ENCODE measurements around the gene TRMT61A. TPM values are rescaled to one million over a fixed set of nuclear protein-coding genes. Genes with fewer than 3 reads are reported as not detected.

The TRMT61A gene
- total RNA-seq, 6 experiments from 2014 or later: 12.0 to 14.9 (median 13.4) TPM

GRCh38 chr14:103538291-103539055 is 9.5 kb downstream of the TRMT61A start:
- H3K36me3 Mint-ChIP-seq (ENCODE audit: low read depth): no peaks in the 10 kb centered on the region
- TF ChIP-seq CTCF (IDR thresholded peaks at IDR 0.05): no peak
- no peak overlapping the region for H3K27ac Mint-ChIP-seq
- H3K4me1 Mint-ChIP-seq (ENCODE audit: low read depth): peaks cover 22% of the 10 kb centered on the region
- no peak for DNase-seq
- no peak overlapping the region for H3K4me3 Mint-ChIP-seq
- no peaks in the 10 kb centered on the region for H3K9me3 Mint-ChIP-seq
- peaks cover 5% of the 10 kb centered on the region for H3K27me3 Mint-ChIP-seq (ENCODE audit: insufficient read depth)

GRCh38 chr14:103539056-103539825 is 10.2 kb downstream of the TRMT61A start:
- Mint-ChIP-seq H3K27ac (peak overlapping the region; percentile 98), H3K4me3 (no peak overlapping the region; the same call in 1 of the 2 replicates), H3K4me1 (ENCODE audit: low read depth) (peaks cover 22% of the 10 kb centered on the region), H3K27me3 (ENCODE audit: insufficient read depth) (peaks cover 5% of the 10 kb centered on the region), H3K36me3 (ENCODE audit: low read depth) (no peaks in the 10 kb centered on the region), H3K9me3 (no peaks in the 10 kb centered on the region)
- DNase-seq: no peak
- TF ChIP-seq CTCF (IDR thresholded peaks at IDR 0.05): no peak

GRCh38 chr14:103540821-103541708 is 12.1 kb downstream of the TRMT61A start:
- Mint-ChIP-seq H3K9me3 (no peaks in the 10 kb centered on the region), H3K4me3 (peak overlapping the region; percentile 80), H3K36me3 (ENCODE audit: low read depth) (no peaks in the 10 kb centered on the region), H3K27ac (peak overlapping the region; percentile 98), H3K4me1 (ENCODE audit: low read depth) (peaks cover 22% of the 10 kb centered on the region), H3K27me3 (ENCODE audit: insufficient read depth) (peaks cover 5% of the 10 kb centered on the region)
- TF ChIP-seq CTCF (IDR thresholded peaks at IDR 0.05): no peak
- DNase-seq: no peak

GRCh38 chr14:103541709-103542604 is 13.0 kb downstream of the TRMT61A start:
- Mint-ChIP-seq H3K36me3 (ENCODE audit: low read depth) (no peaks in the 10 kb centered on the region), H3K27me3 (ENCODE audit: insufficient read depth) (peaks cover 5% of the 10 kb centered on the region), H3K4me3 (no peak overlapping the region), H3K4me1 (ENCODE audit: low read depth) (peaks cover 18% of the 10 kb centered on the region), H3K9me3 (no peaks in the 10 kb centered on the region), H3K27ac (peak overlapping the region; percentile 98)
- peak; percentile 18; the same call in 1 of the 2 replicates for TF ChIP-seq CTCF (IDR thresholded peaks at IDR 0.05)
- no peak for DNase-seq

All from HFFc6 (cell line).